Prostate gland (tissue), 2 donors: ENCODE results near the gene AP2M1. TPM values are rescaled to one million over a fixed set of nuclear protein-coding genes. Genes with fewer than 3 reads are reported as not detected.

Experiments used
- DNase-seq: peaks from one replicate; pipeline ENCODE4 v3.0.0-alpha.2; 2019; ENCODE audit warnings: low spot score
- H3K27ac ChIP-seq, 2 donors: fragments of 200-600 bp; sonication (generic); 2 replicates each; pipeline ENCODE4 v1.5.1; 2017 to 2019
- H3K27me3 ChIP-seq: fragments of 200-600 bp; sonication (generic); replicated peaks from 2 replicates; pipeline ENCODE4 v1.5.1; 2019; ENCODE audit not compliant: insufficient read depth
- H3K36me3 ChIP-seq, 2 donors: fragments of 200-600 bp; sonication (generic); 1 replicate in 1 of 2; 2 replicates in 1 of 2; pipeline versions ENCODE4 v1.5.1 to v1.8.1; 2017 to 2019
- H3K4me1 ChIP-seq: fragments of 200-600 bp; sonication (generic); replicated peaks from 2 replicates; pipeline ENCODE4 v1.5.1; 2019
- H3K4me3 ChIP-seq, 2 donors: fragments of 200-600 bp; sonication (generic); 2 replicates each; pipeline ENCODE4 v1.5.1; 2017 to 2019
- H3K9me3 ChIP-seq: fragments of 200-600 bp; sonication (generic); 2 replicates; pipeline ENCODE4 v1.5.1; 2017
- POLR2A ChIP-seq: fragments of 450-650 bp; IDR thresholded peaks from one replicate; pipeline ENCODE4 v1.6.1; 2016; ENCODE audit warnings: antibody characterized with exemption, mild to moderate bottlenecking
- POLR2AphosphoS5 ChIP-seq: sonication (generic); formaldehyde crosslinking; IDR thresholded peaks from one replicate; pipeline ENCODE4 v1.6.1; 2017; ENCODE audit warnings: antibody characterized with exemption
- WGBS: methylation state at CpG from one replicate; pipeline ENCODE4 v1.1.5; 2018; 5-methylcytosine and 5-hydroxymethylcytosine counted together
- intact Hi-C: fragments of 100-400 bp; cut with DNase I; formaldehyde crosslinking; loops from one replicate; pipeline ENCODE4 v1.14.2; 2022
- total RNA-seq, 2 donors: library from RNA; depleted of rRNA; stranded (reverse); fragments of >200 nt; gene quantifications; one replicate each; pipeline ENCODE4 v1.1.0, GENCODE V29; 2016
- TF ChIP-seq, protein P1 (sequence below), 4 experiments: fragments of 200-600 bp in 2 of 4; fragments of 450-650 bp in 2 of 4; sonication (generic) in 2 of 4; IDR thresholded peaks; 1 replicate in 3 of 4; 2 replicates in 1 of 4; pipeline ENCODE4 v1.5.1; 2016 to 2019; ENCODE audit warnings: antibody characterized with exemption in 4 of 4, mild to moderate bottlenecking in 2 of 4, moderate library complexity in 2 of 4

The AP2M1 gene
- total RNA-seq, 2 donors from 2014 or later, result 183 to 307 TPM

DNA sequence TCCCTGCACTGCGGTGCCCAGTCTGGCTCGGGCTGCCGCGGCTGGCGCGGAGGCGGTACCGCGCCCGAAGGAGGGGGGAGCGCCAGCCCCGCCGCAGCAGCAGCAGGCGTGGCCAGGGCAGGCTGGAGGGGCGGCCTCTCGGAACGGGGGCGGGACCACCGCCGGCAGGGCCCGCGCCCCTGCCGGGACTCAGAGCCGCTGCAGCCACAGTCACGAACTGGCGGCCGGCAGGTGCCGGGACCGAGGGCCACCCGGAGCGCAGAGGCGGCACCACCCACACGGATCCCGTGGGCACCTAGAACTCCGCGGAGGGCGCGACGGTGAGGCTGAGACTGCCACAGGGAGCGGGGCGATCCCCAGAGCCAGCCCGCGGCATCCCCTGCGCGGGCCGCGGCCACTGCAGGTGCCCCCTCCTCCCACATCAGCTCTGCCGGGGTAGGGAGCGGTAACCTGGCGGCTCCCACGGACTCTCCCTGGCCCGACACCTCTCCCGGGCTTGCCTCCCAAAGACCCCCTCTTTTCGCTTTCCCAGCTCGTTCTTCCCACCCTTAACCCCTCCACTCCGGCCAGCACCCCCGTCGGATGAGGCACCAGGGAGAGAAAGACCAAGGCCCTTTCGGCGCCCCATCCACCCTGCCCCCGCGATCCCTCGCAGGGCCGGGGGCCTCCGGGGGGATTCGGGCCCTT lies 54.9 kb downstream of the AP2M1 start, which contains the start of gene VWA5B2:
TSS of gene VWA5B2 (plus strand) at position 192 of the 687 bp plus-strand sequence. CDS start 944 bp downstream, outside the sequence.
- Histone ChIP-seq H3K27me3 (no peaks in the 10 kb centered on the region), H3K4me3 (peak within 1 kb of the TSS; percentile 29 to 38), H3K9me3 (no peaks in the 10 kb centered on the region), H3K27ac (no peak within 1 kb of the TSS), H3K36me3 (no peaks in the 10 kb centered on the region), H3K4me1 (peaks cover 9% of the 10 kb centered on the region)
- DNase-seq, result peak; percentile 37
- intact Hi-C loops, result no loop called here
- TF ChIP-seq POLR2A (peak; percentile 23), POLR2AphosphoS5 (no peak)
- TF ChIP-seq, protein P1, sequence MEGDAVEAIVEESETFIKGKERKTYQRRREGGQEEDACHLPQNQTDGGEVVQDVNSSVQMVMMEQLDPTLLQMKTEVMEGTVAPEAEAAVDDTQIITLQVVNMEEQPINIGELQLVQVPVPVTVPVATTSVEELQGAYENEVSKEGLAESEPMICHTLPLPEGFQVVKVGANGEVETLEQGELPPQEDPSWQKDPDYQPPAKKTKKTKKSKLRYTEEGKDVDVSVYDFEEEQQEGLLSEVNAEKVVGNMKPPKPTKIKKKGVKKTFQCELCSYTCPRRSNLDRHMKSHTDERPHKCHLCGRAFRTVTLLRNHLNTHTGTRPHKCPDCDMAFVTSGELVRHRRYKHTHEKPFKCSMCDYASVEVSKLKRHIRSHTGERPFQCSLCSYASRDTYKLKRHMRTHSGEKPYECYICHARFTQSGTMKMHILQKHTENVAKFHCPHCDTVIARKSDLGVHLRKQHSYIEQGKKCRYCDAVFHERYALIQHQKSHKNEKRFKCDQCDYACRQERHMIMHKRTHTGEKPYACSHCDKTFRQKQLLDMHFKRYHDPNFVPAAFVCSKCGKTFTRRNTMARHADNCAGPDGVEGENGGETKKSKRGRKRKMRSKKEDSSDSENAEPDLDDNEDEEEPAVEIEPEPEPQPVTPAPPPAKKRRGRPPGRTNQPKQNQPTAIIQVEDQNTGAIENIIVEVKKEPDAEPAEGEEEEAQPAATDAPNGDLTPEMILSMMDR (IDR thresholded peaks at IDR 0.05), result peak in 2 of 4 experiments; percentile 42 to 54
- under 1% methylated on average over 29 of the region's 66 CpGs for WGBS

- H3K9me3 ChIP-seq, result no peaks in the 10 kb centered on the region
- intact Hi-C loops, result no loop called here
- H3K36me3 ChIP-seq, result no peaks in the 10 kb centered on the region
- peaks cover 9% of the 10 kb centered on the region for H3K4me1 ChIP-seq
- 0% methylated on average over 15 of the region's 61 CpGs for WGBS
- H3K27me3 ChIP-seq, result no peaks in the 10 kb centered on the region
- peak overlapping the region; percentile 29 to 38 for H3K4me3 ChIP-seq
- DNase-seq, result no peak
- TF ChIP-seq POLR2A (no peak), POLR2AphosphoS5 (no peak)
- TF ChIP-seq, protein P1 (IDR thresholded peaks at IDR 0.05), result no peak
- H3K27ac ChIP-seq, result no peak overlapping the region
Measured at GRCh38 chr3:184230081-184230602, 55.5 kb downstream of the AP2M1 start.

DNA sequence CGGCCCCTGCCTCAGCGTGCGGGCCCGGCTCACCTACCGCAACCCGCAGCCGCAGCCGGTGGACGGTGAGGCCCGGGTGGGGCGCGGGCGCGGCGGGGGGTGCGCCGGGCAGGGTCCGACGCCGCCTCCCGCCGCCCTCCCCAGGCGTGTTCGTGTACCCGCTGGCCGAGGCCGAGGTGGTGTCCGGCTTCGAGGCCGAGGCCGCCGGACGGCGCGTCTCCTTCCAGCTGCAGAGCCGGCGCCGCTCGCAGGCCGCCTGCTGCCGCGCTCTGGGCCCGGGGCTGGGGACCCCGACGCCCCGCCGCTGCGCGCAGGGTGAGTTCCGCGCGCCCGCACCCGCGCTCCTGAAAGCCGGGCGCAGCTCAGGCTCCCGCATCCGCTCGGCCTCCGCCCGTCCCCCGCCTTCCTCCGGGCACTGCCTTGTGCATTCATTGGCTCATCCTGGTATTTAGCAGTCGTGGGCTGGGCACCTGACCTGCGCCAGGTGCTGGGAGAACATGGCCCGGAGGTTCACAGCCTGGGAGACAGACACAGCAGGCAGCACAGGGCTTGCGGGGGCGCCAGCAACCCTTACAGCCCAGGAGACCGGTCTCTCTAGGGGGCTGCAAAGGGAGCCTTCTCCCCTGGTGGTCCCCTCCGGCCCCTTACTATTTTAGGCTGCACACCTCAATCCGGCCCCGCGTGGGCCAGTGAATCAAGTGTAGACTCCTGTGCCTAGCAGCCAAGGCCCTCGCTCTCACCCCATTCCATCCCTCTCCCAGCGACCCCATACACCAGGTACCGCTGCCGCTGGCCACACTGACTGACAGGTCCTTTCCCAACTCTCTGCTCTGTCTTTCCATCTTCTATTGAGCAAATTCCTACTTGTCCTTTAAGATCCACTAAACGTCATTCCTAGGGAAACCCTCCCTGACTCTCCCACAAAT lies 56.2 kb downstream of the AP2M1 start:
- WGBS, result 9% methylated on average over 42 of the region's 79 CpGs
- no peaks in the 10 kb centered on the region for H3K27me3 ChIP-seq

DNA sequence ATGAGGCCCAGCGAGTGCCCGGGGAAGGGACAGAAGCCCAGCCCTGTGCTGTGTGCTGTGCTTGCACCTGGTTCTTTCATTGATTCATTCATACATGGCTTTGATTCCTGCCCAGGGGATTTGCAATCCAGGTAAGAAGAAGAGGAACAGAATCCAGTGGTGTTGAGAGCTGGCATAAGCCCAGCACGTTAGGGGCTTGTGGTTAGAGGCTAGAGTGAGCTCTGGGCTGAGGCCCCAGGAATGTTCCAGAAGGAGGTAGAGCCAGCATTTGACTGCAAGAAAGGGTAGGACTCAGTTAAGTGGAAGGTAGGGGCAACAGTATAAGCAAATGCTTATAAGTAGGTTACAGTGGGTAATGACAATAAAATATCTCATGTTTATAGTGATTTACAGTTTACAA lies 57.0 kb downstream of the AP2M1 start:
- Histone ChIP-seq H3K27me3 (no peaks in the 10 kb centered on the region), H3K4me3 (no peak overlapping the region), H3K27ac (no peak overlapping the region), H3K4me1 (peaks cover 9% of the 10 kb centered on the region), H3K9me3 (no peaks in the 10 kb centered on the region), H3K36me3 (no peaks in the 10 kb centered on the region)
- intact Hi-C loops, result no loop called here
- 55% methylated on average over 3 of the region's 3 CpGs for whole genome bisulfite sequencing
- DNase-seq, result no peak
- TF ChIP-seq, protein P1 (IDR thresholded peaks at IDR 0.05), result no peak
- TF ChIP-seq POLR2A (no peak), POLR2AphosphoS5 (no peak)

More for the DNA sequence above, 56.2 kb downstream of the AP2M1 start:
- Histone ChIP-seq H3K9me3 (no peaks in the 10 kb centered on the region), H3K4me1 (peaks cover 9% of the 10 kb centered on the region), H3K36me3 (no peaks in the 10 kb centered on the region), H3K4me3 (peak overlapping the region; percentile 29 to 38), H3K27ac (no peak overlapping the region)
- intact Hi-C loops, result no loop called here
- DNase-seq, result peak; percentile 47
- TF ChIP-seq POLR2AphosphoS5 (peak; percentile 25), POLR2A (no peak)
